CD4-positive, CD25-positive, alpha-beta regulatory T cell (primary cell): ENCODE measurements around the gene SLC27A6. TPM values are rescaled to one million over a fixed set of nuclear protein-coding genes. Genes with fewer than 3 reads are reported as not detected.

Source experiments
- ATAC-seq, 2 donors: fragments of 150-1000 bp; cut with Tn5 transposase; one replicate each; pipeline ENCODE4 v1.10.0; 2021; ENCODE audit warnings: low read depth in 2 of 2, moderate number of reproducible peaks in 2 of 2, moderate library complexity in 1 of 2
- DNase-seq, 3 donors: peaks; one replicate each; pipeline versions ENCODE4 v3.0.0 to v3.0.0-alpha.2; 2012 to 2022; ENCODE audit warnings: mixed read lengths in 1 of 3
- H3K27ac ChIP-seq: one replicate; pipeline ENCODE4 v1.7.0; 2013; ENCODE audit warnings: mild to moderate bottlenecking, low read length; ENCODE audit not compliant: insufficient read depth, poor library complexity, severe bottlenecking
- H3K27me3 ChIP-seq: one replicate; pipeline ENCODE4 v1.7.0; 2013; ENCODE audit warnings: low read length; ENCODE audit not compliant: control insufficient read depth, insufficient read depth
- H3K36me3 ChIP-seq: one replicate; pipeline ENCODE4 v1.7.0; 2013; ENCODE audit warnings: mild to moderate bottlenecking, low read length, moderate library complexity; ENCODE audit not compliant: control insufficient read depth, insufficient read depth
- H3K4me1 ChIP-seq: 2 replicates; pipeline ENCODE4 v1.7.0; 2013; ENCODE audit warnings: mild to moderate bottlenecking, low read length; ENCODE audit not compliant: insufficient read depth, control insufficient read depth, poor library complexity, severe bottlenecking
- H3K4me3 ChIP-seq: one replicate; pipeline ENCODE4 v1.7.0; 2013; ENCODE audit warnings: low read depth, mild to moderate bottlenecking, low read length, moderate library complexity
- H3K9me3 ChIP-seq, 2 experiments: 1 replicate in 1 of 2; 2 replicates in 1 of 2; pipeline ENCODE4 v1.7.0; 2013; ENCODE audit warnings: low read length in 2 of 2, mild to moderate bottlenecking in 1 of 2, moderate library complexity in 1 of 2; ENCODE audit not compliant: control insufficient read depth in 2 of 2
- H3K27ac Mint-ChIP-seq, 3 donors: one replicate each; pipeline ENCODE4 v1.8.0; 2020 to 2022; ENCODE audit warnings: mild to moderate bottlenecking in 3 of 3, mixed read lengths in 3 of 3, moderate library complexity in 2 of 3
- H3K27me3 Mint-ChIP-seq: one replicate; pipeline ENCODE4 v1.8.0; 2022; ENCODE audit warnings: mild to moderate bottlenecking, mixed read lengths
- H3K36me3 Mint-ChIP-seq: one replicate; pipeline ENCODE4 v1.8.0; 2020; ENCODE audit warnings: mixed read lengths
- H3K4me1 Mint-ChIP-seq, 4 donors: one replicate each; pipeline ENCODE4 v1.8.0; 2020 to 2022; ENCODE audit warnings: mixed read lengths in 4 of 4, mild to moderate bottlenecking in 1 of 4
- H3K4me3 Mint-ChIP-seq, 4 donors: one replicate each; pipeline ENCODE4 v1.8.0; 2020 to 2022; ENCODE audit warnings: mild to moderate bottlenecking in 4 of 4, mixed read lengths in 4 of 4, moderate library complexity in 3 of 4
- H3K9me3 Mint-ChIP-seq, 7 donors: one replicate each; pipeline ENCODE4 v1.8.0; 2020 to 2022; ENCODE audit warnings: mixed read lengths in 7 of 7, mild to moderate bottlenecking in 3 of 7, moderate library complexity in 2 of 7
- polyA plus RNA-seq, 4 donors: library from polyadenylated mRNA; unstranded; fragments of 300-500 nt; fragmentation: Illumina TruSeq; gene quantifications; one replicate each; pipeline ENCODE4 v1.2.3, GENCODE V29; 2021
- total RNA-seq: library from RNA; stranded (reverse); gene quantifications from one replicate; pipeline ENCODE4 v1.2.3, GENCODE V29; 2022

SLC27A6 gene
- total and polyA plus RNA-seq, 5 donors from 2014 or later: not detected

DNA sequence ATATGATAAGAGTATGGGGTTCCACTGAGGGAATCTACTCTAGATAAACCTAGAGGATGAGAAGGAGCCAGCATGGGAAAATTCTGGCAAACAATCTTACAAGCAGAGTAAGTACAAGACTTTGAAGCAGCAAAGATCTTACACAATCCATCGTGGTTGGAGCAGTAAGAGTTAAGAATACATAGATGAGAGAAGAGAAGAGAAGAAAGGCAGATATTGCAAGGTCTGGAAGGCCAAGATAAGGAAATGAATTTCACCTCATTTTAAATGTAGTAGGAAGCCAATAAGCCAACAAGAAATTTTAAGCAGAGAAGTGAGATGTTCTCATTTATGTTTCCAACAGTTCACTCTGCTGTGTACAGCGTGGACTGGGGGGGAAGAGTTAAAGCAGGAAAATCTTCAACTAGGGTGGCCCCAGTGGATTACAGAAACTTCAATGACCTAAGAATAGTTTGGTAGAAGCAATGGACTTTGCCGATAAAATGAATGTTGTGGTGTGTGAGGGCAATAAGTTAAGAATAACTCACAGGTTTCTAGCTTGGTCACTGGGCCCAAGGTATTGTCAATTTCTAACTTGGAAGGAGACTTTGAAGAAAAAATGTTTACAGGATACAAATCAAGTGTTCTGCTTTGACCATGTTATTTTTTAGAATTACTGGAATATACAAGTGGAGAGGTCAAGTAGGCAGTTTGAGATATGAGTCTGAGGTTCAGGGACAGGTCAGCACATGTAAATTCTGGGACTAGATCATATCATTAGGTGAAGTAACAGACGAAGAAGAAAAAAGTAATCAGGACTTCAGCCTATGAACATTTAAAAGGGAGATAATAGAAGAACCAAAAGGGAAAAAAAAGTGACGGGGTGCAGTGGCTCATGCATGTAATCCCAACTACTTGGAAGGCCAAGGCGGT lies 117.2 kb downstream of the SLC27A6 start:
- DNase-seq (no peak), ATAC-seq (no peak)
- Histone ChIP-seq H3K27ac (no peak overlapping the region), H3K4me3 (no peak overlapping the region), H3K4me1 (no peaks in the 10 kb centered on the region), H3K27me3 (peaks cover 6% of the 10 kb centered on the region), H3K36me3 (no peaks in the 10 kb centered on the region), H3K9me3 (no peaks in the 10 kb centered on the region)
- no peaks in the 10 kb centered on the region for H3K36me3 Mint-ChIP-seq
- H3K4me3 Mint-ChIP-seq: no peak overlapping the region
- peaks cover 0 to under 1% (median 0%) of the 10 kb centered on the region in 4 donors for H3K4me1 Mint-ChIP-seq
- H3K27me3 Mint-ChIP-seq: peaks cover 31% of the 10 kb centered on the region
- peak overlapping the region in 1 of 3 donors; percentile 21 for H3K27ac Mint-ChIP-seq
- peaks cover 0 to 2% (median 0%) of the 10 kb centered on the region in 7 donors for H3K9me3 Mint-ChIP-seq

Other genes with a start within 250 kb of the SLC27A6 start
- 13.1 TPM for gene ISOC1, start 129.3 kb downstream of the SLC27A6 start, total RNA-seq
- gene ISOC1, start 129.3 kb downstream of the SLC27A6 start, polyA plus RNA-seq: 10 to 100 TPM; 30.8 to 38.7 (median 36.2) TPM